D341Med (cell line): ENCODE measurements around the gene TMEM235.

Experiments used
- DNase-seq: peaks from one replicate; pipeline ENCODE4 v3.0.0; 2012; ENCODE audit warnings: low spot score

TMEM235 gene

GRCh38 chr17:78255029-78255656 lies 23.7 kb downstream of the TMEM235 start:
- no peak for DNase-seq

- DNase-seq: no peak
Measured at GRCh38 chr17:78255953-78256706, 24.7 kb downstream of the TMEM235 start.

- no peak for DNase-seq
Measured at GRCh38 chr17:78256707-78257591, 25.5 kb downstream of the TMEM235 start.

- no peak for DNase-seq
Measured at GRCh38 chr17:78257810-78258322, 26.4 kb downstream of the TMEM235 start.

- DNase-seq: no peak
Measured at GRCh38 chr17:78258323-78259191, 27.1 kb downstream of the TMEM235 start.

GRCh38 chr17:78259192-78259554 lies 27.7 kb downstream of the TMEM235 start:
- DNase-seq: no peak

- DNase-seq: no peak
Measured at GRCh38 chr17:78263063-78263735, 31.8 kb downstream of the TMEM235 start.

GRCh38 chr17:78263736-78264340 lies 32.4 kb downstream of the TMEM235 start:
- DNase-seq: no peak

- no peak for DNase-seq
Measured at GRCh38 chr17:78264590-78264989, 33.2 kb downstream of the TMEM235 start.

GRCh38 chr17:78265121-78265520 lies 33.7 kb downstream of the TMEM235 start:
- DNase-seq: no peak

GRCh38 chr17:78266231-78266631 lies 34.8 kb downstream of the TMEM235 start:
- DNase-seq: no peak

GRCh38 chr17:78266771-78267170 lies 35.3 kb downstream of the TMEM235 start:
- DNase-seq: no peak

- DNase-seq: no peak
Measured at GRCh38 chr17:78267253-78268073, 36.0 kb downstream of the TMEM235 start.

GRCh38 chr17:78268191-78268874 lies 36.9 kb downstream of the TMEM235 start:
- DNase-seq: no peak

GRCh38 chr17:78268951-78269905 lies 37.8 kb downstream of the TMEM235 start:
- DNase-seq: no peak

- no peak for DNase-seq
Measured at GRCh38 chr17:78269955-78270381, 38.5 kb downstream of the TMEM235 start.

GRCh38 chr17:78271419-78272170 lies 40.2 kb downstream of the TMEM235 start:
- no peak for DNase-seq
